BJ (cell line): Measurements from ENCODE around the gene SAMD4B. TPM values are rescaled to one million over a fixed set of nuclear protein-coding genes. Genes with fewer than 3 reads are reported as not detected.

Experiments used
- CTCF ChIA-PET: fragments of 350-600 bp; formaldehyde crosslinking; extraction: SDS; loops from one replicate; lab custom pipeline; 2021; ENCODE audit warnings: antibody characterized with exemption, inconsistent platforms; lab: Yijun Ruan, JAX
- POLR2A ChIA-PET: fragments of 300-600 bp; sonication (Branson Sonifier 250); formaldehyde crosslinking; extraction: SDS; loops from one replicate; lab custom pipeline; 2021; ENCODE audit warnings: antibody characterized with exemption; lab: Charles Lee
- DNase-seq: peaks from one replicate; pipeline ENCODE4 v3.0.0-alpha.2; 2011; ENCODE audit warnings: low read depth
- H3K27me3 ChIP-seq: 2 replicates; pipeline ENCODE4 v1.6.0; 2011; ENCODE audit warnings: low read length; ENCODE audit not compliant: control insufficient read depth, insufficient read depth
- H3K36me3 ChIP-seq: 2 replicates; pipeline ENCODE4 v1.5.1; 2011; ENCODE audit warnings: low read length; ENCODE audit not compliant: control insufficient read depth, insufficient read depth
- H3K4me3 ChIP-seq: 2 replicates; pipeline ENCODE4 v1.5.1; 2011; ENCODE audit warnings: low read depth, mild to moderate bottlenecking, control low read depth, low read length
- CTCF ChIP-seq: IDR thresholded peaks from 2 replicates; pipeline ENCODE4 v1.5.1; 2011; ENCODE audit warnings: low read depth, mild to moderate bottlenecking, control low read depth, inconsistent platforms, low read length, moderate library complexity; ENCODE audit not compliant: insufficient read depth
- polyA plus RNA-seq: library from polyadenylated mRNA; depleted of rRNA; stranded (reverse); fragments of >200 nt; gene quantifications from 2 replicates; pipeline ENCODE4 v1.2.3, GENCODE V29; 2011

SAMD4B gene
- polyA plus RNA-seq, 1 experiment: 75.7 TPM

GRCh38 chr19:39381910-39382611 is 39.8 kb downstream of the SAMD4B start:
- DNase-seq: no peak
- CTCF ChIA-PET: no interaction called here

GRCh38 chr19:39382991-39383828 is 41.0 kb downstream of the SAMD4B start:
- ChIA-PET CTCF (interaction anchor here (0.6 to 0.9 kb wide), 2 partner anchors 10 to 15 kb away, joined by 3 to 4 read pairs; no protein-coding TSS in a partner anchor), POLR2A (no interaction called here)
- no peaks in the 10 kb centered on the region for H3K27me3 ChIP-seq
- no peak for TF ChIP-seq CTCF
- no peak overlapping the region for H3K4me3 ChIP-seq
- H3K36me3 ChIP-seq: peaks cover 69% of the 10 kb centered on the region
- DNase-seq: no peak

More at GRCh38 chr19:39381910-39382611, 39.8 kb downstream of the SAMD4B start:
- TF ChIP-seq CTCF: no peak
- Histone ChIP-seq H3K4me3 (no peak overlapping the region), H3K27me3 (no peaks in the 10 kb centered on the region), H3K36me3 (peaks cover 78% of the 10 kb centered on the region)
- POLR2A ChIA-PET: no interaction called here

GRCh38 chr19:39384839-39385568 is 42.8 kb downstream of the SAMD4B start:
- ChIA-PET CTCF (interaction anchor here (1.5 kb wide), 1 partner anchor 13 kb away, joined by 4 read pairs; no protein-coding TSS in a partner anchor), POLR2A (no interaction called here)
- H3K36me3 ChIP-seq: peaks cover 61% of the 10 kb centered on the region
- no peak for DNase-seq
- TF ChIP-seq CTCF: no peak
- no peak overlapping the region for H3K4me3 ChIP-seq
- H3K27me3 ChIP-seq: no peaks in the 10 kb centered on the region

GRCh38 chr19:39385629-39386411 is 43.6 kb downstream of the SAMD4B start:
- ChIA-PET CTCF (interaction anchor here (1.5 kb wide), 1 partner anchor 12 kb away, joined by 4 read pairs; no protein-coding TSS in a partner anchor), POLR2A (no interaction called here)
- Histone ChIP-seq H3K27me3 (no peaks in the 10 kb centered on the region), H3K36me3 (peaks cover 55% of the 10 kb centered on the region), H3K4me3 (no peak overlapping the region)
- DNase-seq: no peak
- no peak for TF ChIP-seq CTCF
